ENCODE results near the gene LETM1. TPM values are rescaled to one million over a fixed set of nuclear protein-coding genes. Genes with fewer than 3 reads are reported as not detected.

LETM1 gene
- total and polyA plus RNA-seq, 8 donors, result 5.3 to 255 (median 52.1) TPM

DNA sequence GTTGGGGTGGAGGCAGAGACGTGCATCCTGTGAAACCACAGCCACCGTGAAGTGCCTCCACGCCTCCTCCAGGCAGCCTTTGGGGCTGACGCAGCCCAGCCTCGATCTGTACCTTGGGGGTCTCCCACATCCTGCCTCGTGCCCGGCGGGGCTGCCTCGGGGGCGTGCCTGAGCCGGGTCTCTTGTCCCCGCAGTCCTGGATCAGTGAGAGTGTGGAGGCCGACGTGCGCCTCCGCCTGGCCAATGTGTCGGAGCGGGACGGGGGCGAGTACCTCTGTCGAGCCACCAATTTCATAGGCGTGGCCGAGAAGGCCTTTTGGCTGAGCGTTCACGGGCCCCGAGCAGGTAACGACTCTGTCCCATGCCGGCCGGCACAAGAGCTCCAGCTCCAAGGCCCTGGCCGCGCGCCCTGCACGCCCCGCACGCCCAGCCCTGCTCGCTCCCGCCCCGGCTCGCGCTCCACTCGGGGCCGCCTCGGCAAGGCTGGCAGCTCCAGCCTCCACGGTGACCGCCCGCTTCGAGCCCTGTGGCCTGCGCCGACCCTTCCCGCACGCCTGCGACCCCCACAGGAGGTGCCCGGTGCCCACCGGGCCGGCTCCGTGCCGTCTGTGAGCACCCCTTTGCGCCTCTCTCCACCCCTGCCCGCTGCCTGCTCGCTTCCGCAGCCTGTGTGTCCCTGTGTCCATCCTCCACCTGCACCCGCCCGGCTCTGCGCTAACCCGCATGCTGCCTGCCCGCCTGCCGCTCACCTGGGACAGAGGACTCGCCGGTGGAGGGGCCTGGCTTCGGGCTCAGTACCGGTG is 53.0 kb downstream of the LETM1 start:
- 90 to 93% (median 92%) methylated on average over 50 to 71 of the region's 71 CpGs for WGBS, 5 donors
- no peak for DNase-seq
- Histone ChIP-seq H3K36me3 (peaks cover 0 to 27% (median 11%) of the 10 kb centered on the region in 4 donors), H3K27ac (no peak overlapping the region), H3K27me3 (peaks cover 0 to 21% (median 0%) of the 10 kb centered on the region in 3 donors), H3K4me1 (peaks cover 0 to 7% (median 0%) of the 10 kb centered on the region in 4 donors), H3K9me3 (no peaks in the 10 kb centered on the region), H3K4me3 (no peak overlapping the region)
- TF ChIP-seq EP300 (IDR thresholded peaks at IDR 0.05), result no peak
- no peak for TF ChIP-seq POLR2A (IDR thresholded peaks at IDR 0.05)
- TF ChIP-seq, protein P1, sequence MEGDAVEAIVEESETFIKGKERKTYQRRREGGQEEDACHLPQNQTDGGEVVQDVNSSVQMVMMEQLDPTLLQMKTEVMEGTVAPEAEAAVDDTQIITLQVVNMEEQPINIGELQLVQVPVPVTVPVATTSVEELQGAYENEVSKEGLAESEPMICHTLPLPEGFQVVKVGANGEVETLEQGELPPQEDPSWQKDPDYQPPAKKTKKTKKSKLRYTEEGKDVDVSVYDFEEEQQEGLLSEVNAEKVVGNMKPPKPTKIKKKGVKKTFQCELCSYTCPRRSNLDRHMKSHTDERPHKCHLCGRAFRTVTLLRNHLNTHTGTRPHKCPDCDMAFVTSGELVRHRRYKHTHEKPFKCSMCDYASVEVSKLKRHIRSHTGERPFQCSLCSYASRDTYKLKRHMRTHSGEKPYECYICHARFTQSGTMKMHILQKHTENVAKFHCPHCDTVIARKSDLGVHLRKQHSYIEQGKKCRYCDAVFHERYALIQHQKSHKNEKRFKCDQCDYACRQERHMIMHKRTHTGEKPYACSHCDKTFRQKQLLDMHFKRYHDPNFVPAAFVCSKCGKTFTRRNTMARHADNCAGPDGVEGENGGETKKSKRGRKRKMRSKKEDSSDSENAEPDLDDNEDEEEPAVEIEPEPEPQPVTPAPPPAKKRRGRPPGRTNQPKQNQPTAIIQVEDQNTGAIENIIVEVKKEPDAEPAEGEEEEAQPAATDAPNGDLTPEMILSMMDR (IDR thresholded peaks at IDR 0.05), result no peak
- no peak for TF ChIP-seq POLR2AphosphoS5 (IDR thresholded peaks at IDR 0.05)
- intact Hi-C loops (cut with DNase I; ENCODE audit: low total_unique reads), result no loop called here

DNA sequence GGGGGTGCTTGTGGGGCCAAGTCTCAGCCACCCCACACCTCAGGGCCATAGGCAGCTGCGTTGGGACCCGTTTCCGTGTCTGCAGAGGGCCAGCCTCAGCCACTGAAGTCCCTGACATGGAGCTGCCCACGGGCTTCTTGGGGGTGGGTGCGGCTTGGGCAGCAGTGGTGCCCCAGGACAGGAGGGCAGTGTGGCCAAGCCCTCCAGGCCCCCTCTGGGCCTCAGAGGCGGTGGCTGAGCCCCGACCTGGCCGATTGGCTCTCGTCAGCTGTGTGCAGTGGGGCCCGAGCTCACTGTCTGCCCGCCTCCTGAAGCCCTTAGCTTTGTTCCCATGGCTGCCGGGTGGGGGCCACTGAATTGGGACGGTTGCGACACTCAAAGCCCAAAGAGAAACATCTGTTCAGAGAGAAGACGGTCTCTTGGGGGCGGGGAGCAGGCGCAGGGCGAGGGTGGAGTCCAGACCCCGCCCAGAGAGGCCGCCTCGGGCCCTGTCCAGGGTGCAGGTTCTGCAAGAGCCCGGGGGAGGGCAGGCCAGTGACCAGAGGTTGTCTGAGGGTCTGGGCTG is 53.7 kb downstream of the LETM1 start:
- Histone ChIP-seq H3K36me3 (peaks cover 0 to 26% (median 11%) of the 10 kb centered on the region in 4 donors), H3K27ac (no peak overlapping the region), H3K4me1 (peaks cover 0 to 8% (median 0%) of the 10 kb centered on the region in 4 donors), H3K27me3 (peaks cover 0 to 28% (median 0%) of the 10 kb centered on the region in 3 donors), H3K4me3 (no peak overlapping the region), H3K9me3 (no peaks in the 10 kb centered on the region)
- intact Hi-C loops (cut with DNase I; ENCODE audit: low total_unique reads), result no loop called here
- DNase-seq, result peak in 1 of 2 donors; percentile 43
- WGBS, 5 donors, result 63 to 86% (median 78%) methylated on average over 15 to 22 of the region's 22 CpGs
- TF ChIP-seq POLR2AphosphoS5 (IDR thresholded peaks at IDR 0.05), result no peak

DNA sequence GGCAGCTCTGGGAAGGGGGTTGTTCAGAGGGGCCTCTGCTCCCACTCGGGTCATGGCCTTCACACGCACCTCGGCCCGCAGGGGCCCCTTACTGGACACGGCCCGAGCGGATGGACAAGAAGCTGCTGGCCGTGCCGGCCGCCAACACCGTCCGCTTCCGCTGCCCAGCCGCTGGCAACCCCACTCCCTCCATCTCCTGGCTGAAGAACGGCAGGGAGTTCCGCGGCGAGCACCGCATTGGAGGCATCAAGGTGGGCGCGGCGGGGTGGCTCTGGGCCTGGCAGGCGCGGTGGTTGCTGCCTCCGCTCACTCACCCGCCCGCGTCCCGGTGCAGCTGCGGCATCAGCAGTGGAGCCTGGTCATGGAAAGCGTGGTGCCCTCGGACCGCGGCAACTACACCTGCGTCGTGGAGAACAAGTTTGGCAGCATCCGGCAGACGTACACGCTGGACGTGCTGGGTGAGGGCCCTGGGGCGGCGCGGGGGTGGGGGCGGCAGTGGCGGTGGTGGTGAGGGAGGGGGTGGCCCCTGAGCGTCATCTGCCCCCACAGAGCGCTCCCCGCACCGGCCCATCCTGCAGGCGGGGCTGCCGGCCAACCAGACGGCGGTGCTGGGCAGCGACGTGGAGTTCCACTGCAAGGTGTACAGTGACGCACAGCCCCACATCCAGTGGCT is 54.5 kb downstream of the LETM1 start:
- WGBS, 5 donors, result 89 to 96% (median 93%) methylated on average over 39 to 56 of the region's 56 CpGs
- Histone ChIP-seq H3K4me3 (no peak overlapping the region), H3K27me3 (peaks cover 0 to 36% (median 4%) of the 10 kb centered on the region in 3 donors), H3K9me3 (no peaks in the 10 kb centered on the region), H3K27ac (no peak overlapping the region), H3K36me3 (peaks cover 0 to 18% (median 7%) of the 10 kb centered on the region in 4 donors), H3K4me1 (peaks cover 0 to 11% (median 4%) of the 10 kb centered on the region in 4 donors)
- no peak for DNase-seq
- intact Hi-C loops (cut with DNase I; ENCODE audit: low total_unique reads), result no loop called here
- TF ChIP-seq, protein P1 (IDR thresholded peaks at IDR 0.05), result no peak
- no peak for TF ChIP-seq POLR2A (IDR thresholded peaks at IDR 0.05)
- no peak for TF ChIP-seq POLR2AphosphoS5 (IDR thresholded peaks at IDR 0.05)
- TF ChIP-seq EP300 (IDR thresholded peaks at IDR 0.05), result no peak

DNA sequence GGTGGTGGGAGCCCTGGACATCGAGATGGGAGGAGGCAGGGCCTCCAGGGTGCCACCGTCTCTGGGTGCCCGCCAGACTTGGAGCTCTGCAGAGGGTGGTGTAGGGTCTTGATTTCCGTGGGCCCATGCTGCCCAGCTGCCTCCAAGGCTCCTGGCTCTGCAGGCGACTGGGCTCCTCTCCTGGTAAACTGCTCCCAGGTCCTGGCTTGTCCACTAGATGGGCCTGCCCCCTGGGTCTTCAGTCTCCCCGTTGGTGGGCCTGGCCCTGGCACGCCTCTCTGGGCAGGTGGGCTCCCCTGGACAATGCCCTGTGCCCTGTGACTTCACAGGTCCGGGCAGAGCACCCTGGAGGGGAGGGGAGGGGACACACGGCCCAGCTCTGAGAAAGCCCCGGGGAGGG is 55.2 kb downstream of the LETM1 start:
- Histone ChIP-seq H3K4me1 (peaks cover 5 to 14% (median 9%) of the 10 kb centered on the region in 4 donors), H3K27ac (no peak overlapping the region), H3K4me3 (no peak overlapping the region), H3K9me3 (no peaks in the 10 kb centered on the region), H3K27me3 (peaks cover 0 to 42% (median 10%) of the 10 kb centered on the region in 3 donors), H3K36me3 (peaks cover 0 to 13% (median 6%) of the 10 kb centered on the region in 4 donors)
- 78 to 89% (median 84%) methylated on average over 6 to 10 of the region's 10 CpGs for WGBS, 5 donors
- no peak for TF ChIP-seq EP300 (IDR thresholded peaks at IDR 0.05)
- TF ChIP-seq, protein P1 (IDR thresholded peaks at IDR 0.05), result no peak
- no peak for TF ChIP-seq POLR2AphosphoS5 (IDR thresholded peaks at IDR 0.05)
- no peak for TF ChIP-seq POLR2A (IDR thresholded peaks at IDR 0.05)
- intact Hi-C loops (cut with DNase I; ENCODE audit: low total_unique reads), result no loop called here
- no peak for DNase-seq

All from stomach (tissue), 9 donors.